Pons (tissue), 1 donor: ENCODE measurements around the gene CRY2.
"Not testable (repeated sequence)": the region's sequence is repeated elsewhere in the genome, so short reads cannot be mapped to it uniquely, and the experiment has no call there.

Source experiments
- DNase-seq: peaks from one replicate; pipeline ENCODE4 v3.0.0-alpha.2; 2016; ENCODE audit warnings: low spot score

Gene CRY2

GRCh38 chr11:45811571-45812290 is 35.5 kb upstream of the CRY2 start:
- DNase-seq = no peak

- no peak for DNase-seq
Measured at GRCh38 chr11:45812581-45813548, 34.4 kb upstream of the CRY2 start.

- DNase-seq = no peak
Measured at GRCh38 chr11:45815747-45816146, 31.5 kb upstream of the CRY2 start.

GRCh38 chr11:45816614-45817013 is 30.7 kb upstream of the CRY2 start:
- no peak for DNase-seq

- DNase-seq = no peak
Measured at GRCh38 chr11:45817191-45817590, 30.1 kb upstream of the CRY2 start.

- no peak for DNase-seq
Measured at GRCh38 chr11:45818961-45819605, 28.2 kb upstream of the CRY2 start.

- no peak for DNase-seq
Measured at GRCh38 chr11:45820211-45820857, 26.9 kb upstream of the CRY2 start.

GRCh38 chr11:45826492-45826891 is 20.8 kb upstream of the CRY2 start:
- not testable (repeated sequence) for DNase-seq

- no peak for DNase-seq
Measured at GRCh38 chr11:45827123-45827522, 20.2 kb upstream of the CRY2 start.

- DNase-seq = no peak
Measured at GRCh38 chr11:45828996-45829395, 18.3 kb upstream of the CRY2 start.

- DNase-seq = no peak
Measured at GRCh38 chr11:45830596-45830995, 16.7 kb upstream of the CRY2 start.

- no peak for DNase-seq
Measured at GRCh38 chr11:45832811-45833441, 14.3 kb upstream of the CRY2 start.

GRCh38 chr11:45833761-45834160 is 13.5 kb upstream of the CRY2 start:
- DNase-seq = no peak

- DNase-seq = no peak
Measured at GRCh38 chr11:45834298-45834756, 12.9 kb upstream of the CRY2 start.

GRCh38 chr11:45839204-45839603 is 8.1 kb upstream of the CRY2 start:
- DNase-seq = no peak

- not testable (repeated sequence) for DNase-seq
Measured at GRCh38 chr11:45840251-45840650, 7.0 kb upstream of the CRY2 start.

GRCh38 chr11:45843158-45843924 is 3.9 kb upstream of the CRY2 start:
- DNase-seq = peak; percentile 80

GRCh38 chr11:45844822-45845578 is 2.3 kb upstream of the CRY2 start:
- no peak for DNase-seq

- DNase-seq = no peak
Measured at GRCh38 chr11:45846174-45846675, 1.1 kb upstream of the CRY2 start.

GRCh38 chr11:45847911-45848316 is 639 bp downstream of the CRY2 start:
- DNase-seq = no peak
